Fibroblast of mammary gland (primary cell): Measurements from ENCODE around the gene SF3A1.
"Not testable (repeated sequence)": the region's sequence is repeated elsewhere in the genome, so short reads cannot be mapped to it uniquely, and the experiment has no call there.

ENCODE experiments used
- DNase-seq: peaks from one replicate; pipeline ENCODE4 v3.0.0-alpha.2; 2010; ENCODE audit warnings: low read depth
- H3K4me3 ChIP-seq: 2 replicates; pipeline ENCODE4 v1.5.1; 2011; ENCODE audit warnings: low read depth, mild to moderate bottlenecking, low read length, moderate library complexity; ENCODE audit not compliant: control insufficient read depth
- TF ChIP-seq, protein P1 (sequence below): conservative IDR thresholded peaks from 2 replicates; pipeline ENCODE4 v1.5.1; 2011; ENCODE audit warnings: low read depth, low read length, inconsistent platforms; ENCODE audit not compliant: control insufficient read depth, insufficient read depth

Gene SF3A1, protein sequence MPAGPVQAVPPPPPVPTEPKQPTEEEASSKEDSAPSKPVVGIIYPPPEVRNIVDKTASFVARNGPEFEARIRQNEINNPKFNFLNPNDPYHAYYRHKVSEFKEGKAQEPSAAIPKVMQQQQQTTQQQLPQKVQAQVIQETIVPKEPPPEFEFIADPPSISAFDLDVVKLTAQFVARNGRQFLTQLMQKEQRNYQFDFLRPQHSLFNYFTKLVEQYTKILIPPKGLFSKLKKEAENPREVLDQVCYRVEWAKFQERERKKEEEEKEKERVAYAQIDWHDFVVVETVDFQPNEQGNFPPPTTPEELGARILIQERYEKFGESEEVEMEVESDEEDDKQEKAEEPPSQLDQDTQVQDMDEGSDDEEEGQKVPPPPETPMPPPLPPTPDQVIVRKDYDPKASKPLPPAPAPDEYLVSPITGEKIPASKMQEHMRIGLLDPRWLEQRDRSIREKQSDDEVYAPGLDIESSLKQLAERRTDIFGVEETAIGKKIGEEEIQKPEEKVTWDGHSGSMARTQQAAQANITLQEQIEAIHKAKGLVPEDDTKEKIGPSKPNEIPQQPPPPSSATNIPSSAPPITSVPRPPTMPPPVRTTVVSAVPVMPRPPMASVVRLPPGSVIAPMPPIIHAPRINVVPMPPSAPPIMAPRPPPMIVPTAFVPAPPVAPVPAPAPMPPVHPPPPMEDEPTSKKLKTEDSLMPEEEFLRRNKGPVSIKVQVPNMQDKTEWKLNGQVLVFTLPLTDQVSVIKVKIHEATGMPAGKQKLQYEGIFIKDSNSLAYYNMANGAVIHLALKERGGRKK

DNA sequence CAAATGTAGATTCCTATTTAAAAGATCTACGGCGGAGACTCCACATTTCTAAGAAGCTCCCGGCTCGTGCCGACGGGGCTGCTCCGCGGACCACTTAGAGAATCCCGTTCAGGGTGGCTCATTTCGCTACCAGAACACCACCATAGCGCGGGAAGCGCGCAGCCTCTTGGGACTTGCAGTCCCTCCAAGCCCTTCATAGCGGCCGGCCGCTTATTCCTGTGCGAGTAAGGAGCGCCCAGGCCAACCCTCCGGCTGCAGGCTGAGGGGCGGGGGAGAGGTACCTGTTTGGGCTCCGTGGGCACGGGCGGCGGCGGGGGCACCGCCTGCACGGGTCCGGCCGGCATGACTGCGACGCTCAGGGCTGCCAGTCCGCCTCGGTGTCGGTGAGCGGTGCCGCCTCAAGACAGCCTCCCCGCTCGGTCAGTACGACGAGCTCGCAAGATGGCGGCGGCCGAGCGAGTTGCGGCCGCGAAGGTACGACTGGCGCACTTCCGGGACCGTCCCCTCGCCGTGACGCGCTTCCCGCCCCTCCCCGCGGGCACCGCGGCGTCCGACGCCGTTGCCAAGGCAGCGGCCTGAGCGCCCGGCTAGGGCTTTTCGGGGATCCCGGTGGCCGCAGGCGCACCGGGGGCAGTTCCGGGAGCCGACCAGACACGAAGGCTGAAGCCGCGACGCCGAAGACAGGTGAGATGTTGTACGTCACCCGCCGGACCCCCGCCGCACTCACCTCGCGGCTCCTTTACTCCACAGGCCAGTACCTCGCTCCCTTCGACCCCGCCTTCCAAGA, at the start of gene SF3A1, which contains the start of gene CCDC157:
TSS of gene SF3A1 (minus strand) at position 446 of the 787 bp plus-strand sequence. CDS start at position 344, 102 bp downstream.
TSS of gene CCDC157 (plus strand) at position 559 of the 787 bp plus-strand sequence. CDS start 8,994 bp downstream, outside the sequence.
- H3K4me3 ChIP-seq: peak within 1 kb of the TSS; percentile 94
- TF ChIP-seq, protein P1, sequence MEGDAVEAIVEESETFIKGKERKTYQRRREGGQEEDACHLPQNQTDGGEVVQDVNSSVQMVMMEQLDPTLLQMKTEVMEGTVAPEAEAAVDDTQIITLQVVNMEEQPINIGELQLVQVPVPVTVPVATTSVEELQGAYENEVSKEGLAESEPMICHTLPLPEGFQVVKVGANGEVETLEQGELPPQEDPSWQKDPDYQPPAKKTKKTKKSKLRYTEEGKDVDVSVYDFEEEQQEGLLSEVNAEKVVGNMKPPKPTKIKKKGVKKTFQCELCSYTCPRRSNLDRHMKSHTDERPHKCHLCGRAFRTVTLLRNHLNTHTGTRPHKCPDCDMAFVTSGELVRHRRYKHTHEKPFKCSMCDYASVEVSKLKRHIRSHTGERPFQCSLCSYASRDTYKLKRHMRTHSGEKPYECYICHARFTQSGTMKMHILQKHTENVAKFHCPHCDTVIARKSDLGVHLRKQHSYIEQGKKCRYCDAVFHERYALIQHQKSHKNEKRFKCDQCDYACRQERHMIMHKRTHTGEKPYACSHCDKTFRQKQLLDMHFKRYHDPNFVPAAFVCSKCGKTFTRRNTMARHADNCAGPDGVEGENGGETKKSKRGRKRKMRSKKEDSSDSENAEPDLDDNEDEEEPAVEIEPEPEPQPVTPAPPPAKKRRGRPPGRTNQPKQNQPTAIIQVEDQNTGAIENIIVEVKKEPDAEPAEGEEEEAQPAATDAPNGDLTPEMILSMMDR: no peak
- peak; percentile 88 for DNase-seq

DNA sequence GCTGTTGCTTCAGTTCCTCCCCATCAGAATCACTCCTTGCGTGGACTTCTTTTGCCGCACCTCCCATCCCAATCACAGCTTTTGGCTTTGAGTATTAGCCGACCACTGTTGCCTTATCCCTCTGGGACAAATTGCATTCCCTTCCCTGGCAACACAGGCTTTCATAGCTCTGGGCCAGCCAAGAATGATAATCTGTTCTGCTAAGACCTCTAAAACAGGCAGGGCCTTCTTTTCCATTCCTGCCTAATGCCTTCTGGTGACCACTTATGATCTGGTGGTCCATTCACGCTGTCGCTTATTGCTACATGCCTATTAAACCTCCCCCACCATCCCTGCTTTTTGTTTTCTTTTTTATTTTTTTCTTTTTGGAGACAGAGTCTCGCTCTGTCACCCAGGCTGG, 49.7 kb upstream of the SF3A1 start:
- TF ChIP-seq, protein P1: no peak
- H3K4me3 ChIP-seq: no peak overlapping the region
- DNase-seq: no peak

DNA sequence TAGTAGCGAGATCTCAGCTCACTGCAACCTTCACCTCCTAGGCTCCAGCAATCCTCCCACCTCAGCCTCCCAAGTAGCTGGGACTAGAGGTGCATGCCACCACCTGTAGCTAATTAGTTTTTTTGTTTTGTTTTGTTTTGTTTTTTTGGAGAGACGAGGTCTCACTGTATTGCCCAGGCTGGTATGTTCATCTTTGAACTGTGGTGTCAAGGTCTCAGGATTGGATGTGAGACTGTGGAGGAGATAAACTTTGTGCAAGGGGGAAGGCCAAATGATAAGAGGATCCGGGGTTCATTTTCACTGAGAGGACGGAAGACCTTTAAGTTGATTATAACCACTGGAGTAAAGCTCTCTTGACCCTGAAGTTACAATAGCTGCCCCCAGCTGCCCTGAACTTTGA, 49.0 kb upstream of the SF3A1 start:
- no peak overlapping the region for H3K4me3 ChIP-seq
- no peak for DNase-seq
- TF ChIP-seq, protein P1: no peak

DNA sequence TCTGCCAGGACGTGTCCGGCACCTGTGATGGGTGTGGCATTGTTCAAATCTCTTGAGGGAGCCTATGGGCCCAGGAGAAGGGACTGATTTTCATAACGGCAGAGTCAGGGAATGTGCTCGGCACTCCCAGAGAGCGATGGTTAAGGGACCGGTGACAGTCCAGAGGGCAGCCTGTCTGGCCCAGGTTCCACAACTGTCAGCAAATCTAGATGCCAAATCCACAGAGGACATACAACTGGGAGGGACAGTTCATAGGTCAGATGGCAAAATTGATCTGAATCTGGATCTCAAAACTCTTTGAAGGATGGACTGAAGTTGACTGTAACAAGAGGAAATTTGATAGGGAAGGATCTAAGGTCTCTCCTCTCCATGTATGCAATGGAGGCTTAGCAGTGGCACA, 47.6 kb upstream of the SF3A1 start:
- DNase-seq: no peak
- H3K4me3 ChIP-seq: no peak overlapping the region
- TF ChIP-seq, protein P1: no peak

DNA sequence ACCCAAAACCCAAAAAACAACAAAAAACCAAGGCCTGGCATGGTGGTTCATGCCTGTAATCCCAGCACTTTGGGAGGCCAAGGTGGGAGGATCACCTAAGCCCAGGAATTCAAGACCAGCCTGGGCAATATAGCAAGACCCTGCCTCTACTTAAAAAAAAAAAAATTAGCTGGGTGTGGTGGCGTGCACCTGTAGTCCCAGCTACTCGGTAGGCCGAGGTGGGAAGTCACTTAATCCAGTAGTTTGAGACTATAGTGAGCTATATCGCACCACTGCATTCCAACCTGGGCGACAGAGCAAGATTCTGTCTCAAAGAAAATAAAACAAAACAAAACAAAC, 46.0 kb upstream of the SF3A1 start:
- H3K4me3 ChIP-seq, DNase-seq: not testable (repeated sequence)

DNA sequence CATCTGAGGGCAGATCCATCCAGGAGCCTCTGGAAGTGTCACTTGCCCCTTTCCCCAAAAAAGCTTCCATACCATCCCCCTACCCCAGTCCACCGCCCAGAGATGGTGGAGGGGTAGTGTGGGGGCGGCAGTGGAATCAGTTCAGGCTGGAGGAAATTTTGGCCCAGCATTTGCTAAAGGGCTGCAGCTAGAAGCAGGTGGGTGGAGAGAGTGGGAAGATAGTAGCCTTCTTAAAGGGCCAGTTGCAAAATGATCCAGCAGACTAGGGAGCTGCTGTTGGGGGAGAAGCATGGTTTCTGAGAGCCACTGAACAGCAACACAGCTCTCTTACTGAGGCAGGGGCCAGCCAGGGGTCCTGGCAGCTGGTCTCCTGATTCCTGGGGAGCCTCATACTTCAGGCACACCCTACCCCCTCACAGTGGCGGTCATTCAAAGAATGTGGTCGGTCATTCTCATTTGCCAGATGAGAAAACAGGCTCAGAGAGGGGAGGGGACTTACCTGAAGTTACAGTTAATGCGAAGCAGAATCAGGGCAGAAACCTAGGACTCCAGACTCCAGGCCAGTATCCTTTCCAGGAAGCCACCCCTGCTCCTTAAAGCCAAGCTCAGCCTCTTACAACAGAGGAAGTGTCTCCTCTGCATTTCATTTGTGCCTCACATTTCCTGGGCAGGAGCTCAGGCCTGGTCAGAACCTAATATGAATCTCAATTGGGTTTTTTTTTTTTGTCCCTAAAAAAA, 45.5 kb upstream of the SF3A1 start:
- no peak for DNase-seq
- H3K4me3 ChIP-seq: no peak overlapping the region
- TF ChIP-seq, protein P1: no peak

DNA sequence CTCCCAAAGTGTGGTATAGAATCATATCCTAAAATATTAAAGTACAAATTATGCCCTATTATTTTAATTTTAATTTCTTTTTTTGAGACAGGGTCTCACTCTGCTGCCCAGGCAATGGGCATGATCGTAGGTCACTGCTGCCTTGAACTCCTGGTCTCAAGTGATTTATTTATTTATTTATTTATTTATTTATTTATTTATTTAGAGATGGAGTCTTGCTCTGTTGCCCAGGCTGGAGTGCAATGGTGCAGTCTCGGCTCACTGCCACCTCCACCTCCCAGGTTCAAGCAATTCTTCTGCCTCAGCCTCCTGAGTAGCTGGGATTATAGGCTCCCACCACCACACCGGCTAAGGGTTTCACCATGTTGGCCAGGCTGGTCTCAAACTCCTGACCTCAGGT, 44.3 kb upstream of the SF3A1 start:
- H3K4me3 ChIP-seq, DNase-seq: not testable (repeated sequence)
